Type B pancreatic cell (in vitro differentiated cells): ENCODE data around the gene IQCK. TPM values are rescaled to one million over a fixed set of nuclear protein-coding genes. Genes with fewer than 3 reads are reported as not detected.
A peak's percentile ranks its signal among the peaks of the same experiment; 100 is the strongest.

Source experiments
- DNase-seq: peaks from one replicate; pipeline ENCODE4 v3.0.0; 2021; ENCODE audit warnings: mixed read lengths; ENCODE audit not compliant: unreplicated experiment; ENCODE audit errors: extremely low spot score
- H3K27ac Mint-ChIP-seq: 2 replicates; pipeline ENCODE4 v1.8.0; 2021; ENCODE audit warnings: mild to moderate bottlenecking, mixed read lengths
- H3K27me3 Mint-ChIP-seq: 2 replicates; pipeline ENCODE4 v1.8.0; 2021; ENCODE audit warnings: mixed read lengths
- H3K36me3 Mint-ChIP-seq: 2 replicates; pipeline ENCODE4 v1.8.0; 2021; ENCODE audit warnings: mixed read lengths
- H3K4me1 Mint-ChIP-seq: one replicate; pipeline ENCODE4 v1.8.0; 2021; ENCODE audit warnings: mixed read lengths; ENCODE audit not compliant: unreplicated experiment
- H3K4me3 Mint-ChIP-seq: 2 replicates; pipeline ENCODE4 v1.8.0; 2021; ENCODE audit warnings: mild to moderate bottlenecking, mixed read lengths
- H3K9me3 Mint-ChIP-seq: 2 replicates; pipeline ENCODE4 v1.8.0; 2021; ENCODE audit warnings: mixed read lengths
- CTCF ChIP-seq: fragments of 200-600 bp; sonication (generic); conservative IDR thresholded peaks from 2 replicates; pipeline ENCODE4 v1.5.0; 2021; ENCODE audit warnings: antibody characterized with exemption, mild to moderate bottlenecking
- total RNA-seq: library from RNA; stranded (reverse); gene quantifications from 2 replicates; pipeline ENCODE4 v1.2.1, GENCODE V29; 2021; ENCODE audit warnings: low replicate concordance

IQCK gene
- total RNA-seq, 1 donor from 2014 or later = 23.0 TPM

GRCh38 chr16:19771796-19772195, 53.7 kb downstream of the IQCK start:
- Mint-ChIP-seq H3K27me3 (no peaks in the 10 kb centered on the region), H3K4me1 (peaks cover 9% of the 10 kb centered on the region), H3K36me3 (peaks cover 25% of the 10 kb centered on the region), H3K9me3 (peaks cover 9% of the 10 kb centered on the region), H3K4me3 (no peak overlapping the region), H3K27ac (no peak overlapping the region)
- TF ChIP-seq CTCF = no peak
- no peak for DNase-seq

- Mint-ChIP-seq H3K4me3 (no peak overlapping the region), H3K9me3 (peaks cover 9% of the 10 kb centered on the region), H3K27me3 (no peaks in the 10 kb centered on the region), H3K4me1 (peaks cover 10% of the 10 kb centered on the region), H3K36me3 (peaks cover 19% of the 10 kb centered on the region), H3K27ac (no peak overlapping the region)
- no peak for DNase-seq
- no peak for TF ChIP-seq CTCF
Measured at GRCh38 chr16:19774024-19774423, 56.0 kb downstream of the IQCK start.

- no peak for DNase-seq
- no peaks in the 10 kb centered on the region for H3K27me3 Mint-ChIP-seq
Measured at GRCh38 chr16:19776147-19776546, 58.1 kb downstream of the IQCK start.

GRCh38 chr16:19776565-19776964, 58.5 kb downstream of the IQCK start:
- Mint-ChIP-seq H3K27ac (no peak overlapping the region), H3K36me3 (peaks cover 9% of the 10 kb centered on the region), H3K4me1 (peaks cover 20% of the 10 kb centered on the region), H3K4me3 (no peak overlapping the region), H3K27me3 (no peaks in the 10 kb centered on the region), H3K9me3 (peaks cover 3% of the 10 kb centered on the region)
- no peak for TF ChIP-seq CTCF
- no peak for DNase-seq

More at GRCh38 chr16:19776147-19776546, 58.1 kb downstream of the IQCK start:
- H3K9me3 Mint-ChIP-seq = peaks cover 3% of the 10 kb centered on the region
- H3K4me3 Mint-ChIP-seq = no peak overlapping the region
- TF ChIP-seq CTCF = no peak
- H3K36me3 Mint-ChIP-seq = peaks cover 9% of the 10 kb centered on the region
- peaks cover 17% of the 10 kb centered on the region for H3K4me1 Mint-ChIP-seq
- H3K27ac Mint-ChIP-seq = no peak overlapping the region

GRCh38 chr16:19780321-19780720, 62.2 kb downstream of the IQCK start:
- DNase-seq = peak; percentile 1
- Mint-ChIP-seq H3K27ac (no peak overlapping the region), H3K9me3 (no peaks in the 10 kb centered on the region), H3K4me1 (peaks cover 37% of the 10 kb centered on the region), H3K36me3 (peaks cover 4% of the 10 kb centered on the region), H3K4me3 (no peak overlapping the region), H3K27me3 (no peaks in the 10 kb centered on the region)
- TF ChIP-seq CTCF = no peak

GRCh38 chr16:19781226-19781625, 63.2 kb downstream of the IQCK start:
- no peak for DNase-seq
- Mint-ChIP-seq H3K4me3 (no peak overlapping the region), H3K9me3 (no peaks in the 10 kb centered on the region), H3K27ac (peak overlapping the region; percentile 12), H3K4me1 (peaks cover 40% of the 10 kb centered on the region), H3K36me3 (peaks cover 4% of the 10 kb centered on the region), H3K27me3 (no peaks in the 10 kb centered on the region)
- no peak for TF ChIP-seq CTCF
